ENCODE data around the gene PAX4. TPM values are rescaled to one million over a fixed set of nuclear protein-coding genes. Genes with fewer than 3 reads are reported as not detected.

PAX4 gene
- total and polyA plus RNA-seq, 7 experiments from 2014 or later = not detected

DNA sequence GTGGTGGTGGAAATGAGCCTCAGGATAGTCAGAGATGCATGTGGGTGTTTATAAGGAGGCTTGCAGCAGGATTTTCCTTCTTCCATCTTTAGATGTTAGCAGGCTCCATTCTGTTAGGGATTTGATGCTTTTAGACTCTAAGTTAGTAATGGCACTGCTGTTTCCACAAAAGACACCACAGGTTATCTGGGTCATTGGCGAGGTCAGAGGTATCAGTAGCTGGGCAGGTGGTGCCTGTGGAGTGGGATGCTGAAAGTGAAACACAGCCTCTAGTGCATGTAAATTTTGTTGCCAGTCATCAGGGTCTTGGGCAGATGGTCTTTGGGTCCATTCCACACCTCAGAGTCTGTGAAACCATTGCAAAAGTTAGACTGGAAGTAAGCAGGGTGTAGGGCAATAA is 833 bp upstream of the PAX4 start:
- POLR2A ChIA-PET = no interaction called here
- H3K27ac Mint-ChIP-seq = no peak overlapping the region
- H3K36me3 Mint-ChIP-seq = no peaks in the 10 kb centered on the region
- H3K4me1 Mint-ChIP-seq = peaks cover 0 to 11% (median 7%) of the 10 kb centered on the region in 7 donors
- H3K9me3 ChIP-seq (ENCODE audit: control insufficient read depth in 2 of 3, low read length in 3 of 3) = no peaks in the 10 kb centered on the region
- H3K27me3 ChIP-seq (ENCODE audit: control insufficient read depth in 2 of 2, insufficient read depth in 2 of 2, low read length in 2 of 2) = no peaks in the 10 kb centered on the region
- ATAC-seq (no peak), DNase-seq (no peak)
- no peak overlapping the region for H3K4me3 Mint-ChIP-seq
- intact Hi-C loops (cut with micrococcal nuclease) = no loop called here
- no peaks in the 10 kb centered on the region for H3K4me1 ChIP-seq (ENCODE audit: control insufficient read depth in 2 of 2, insufficient read depth in 2 of 2, low read length in 2 of 2)
- no peak overlapping the region for H3K27ac ChIP-seq (ENCODE audit: low read depth, low read length)
- CTCF ChIA-PET = no interaction called here
- H3K27me3 Mint-ChIP-seq = peaks cover 48 to 67% (median 52%) of the 10 kb centered on the region in 5 donors
- H3K4me3 ChIP-seq (ENCODE audit: low read length) = no peak overlapping the region
- H3K9me3 Mint-ChIP-seq = peaks cover 0 to 2% (median 0%) of the 10 kb centered on the region in 11 donors
- H3K36me3 ChIP-seq (ENCODE audit: control insufficient read depth in 2 of 3, insufficient read depth in 3 of 3, low read length in 3 of 3) = no peaks in the 10 kb centered on the region

DNA sequence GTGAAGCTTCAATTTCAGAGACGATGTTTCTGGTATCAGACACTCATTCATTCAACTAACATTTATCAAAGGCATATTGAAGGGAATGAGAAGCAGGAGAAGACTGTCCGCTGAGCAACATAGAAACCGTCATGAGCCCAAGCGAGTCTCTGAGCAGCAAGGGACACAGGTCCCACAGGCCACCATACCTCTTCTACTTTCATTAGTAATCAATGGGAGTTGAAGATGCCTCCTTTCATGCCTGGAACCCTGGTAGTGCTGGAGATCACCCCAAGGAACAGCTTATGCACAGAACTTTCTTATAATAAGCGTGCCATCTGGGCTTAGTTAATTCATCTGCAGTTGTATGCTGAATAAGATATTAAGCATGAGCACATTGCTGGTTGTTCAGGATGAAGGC is 1.2 kb downstream of the PAX4 start:
- peaks cover 0 to 3% (median 0%) of the 10 kb centered on the region in 11 donors for H3K9me3 Mint-ChIP-seq
- no peak overlapping the region for H3K4me3 Mint-ChIP-seq

DNA sequence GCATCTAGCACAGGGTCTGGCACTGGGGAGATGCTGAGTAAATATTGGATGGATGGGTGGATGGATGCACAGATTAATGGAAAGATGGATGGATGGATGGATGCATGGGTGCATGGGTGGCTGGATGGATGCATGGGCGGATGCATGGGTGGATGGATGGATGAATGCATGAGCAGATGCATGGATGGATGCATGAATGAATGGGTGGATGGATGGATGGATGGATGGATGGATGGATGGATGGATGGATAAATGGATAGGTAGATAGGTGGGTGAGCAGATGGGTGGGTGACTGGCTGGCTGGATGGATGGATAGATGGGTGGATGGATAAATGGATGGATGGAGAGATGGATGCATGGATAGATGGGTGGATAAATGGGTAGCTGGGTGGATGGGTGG is 5.7 kb downstream of the PAX4 start:
- H3K9me3 ChIP-seq (ENCODE audit: control insufficient read depth in 2 of 3, low read length in 3 of 3) = no peaks in the 10 kb centered on the region
- no peak overlapping the region for H3K27ac Mint-ChIP-seq
- H3K36me3 ChIP-seq (ENCODE audit: control insufficient read depth in 2 of 3, insufficient read depth in 3 of 3, low read length in 3 of 3) = no peaks in the 10 kb centered on the region
- ATAC-seq (no peak), DNase-seq (no peak)
- peaks cover 0 to 3% (median 0%) of the 10 kb centered on the region in 11 donors for H3K9me3 Mint-ChIP-seq
- POLR2A ChIA-PET = no interaction called here
- H3K4me3 ChIP-seq (ENCODE audit: low read length) = no peak overlapping the region
- H3K27ac ChIP-seq (ENCODE audit: low read depth, low read length) = no peak overlapping the region
- intact Hi-C loops (cut with micrococcal nuclease) = no loop called here
- no peaks in the 10 kb centered on the region for H3K4me1 Mint-ChIP-seq
- H3K27me3 ChIP-seq (ENCODE audit: control insufficient read depth in 2 of 2, insufficient read depth in 2 of 2, low read length in 2 of 2) = no peaks in the 10 kb centered on the region
- no peak overlapping the region for H3K4me3 Mint-ChIP-seq
- peaks cover 16 to 30% (median 20%) of the 10 kb centered on the region in 5 donors for H3K27me3 Mint-ChIP-seq
- no peaks in the 10 kb centered on the region for H3K4me1 ChIP-seq (ENCODE audit: control insufficient read depth in 2 of 2, insufficient read depth in 2 of 2, low read length in 2 of 2)
- H3K36me3 Mint-ChIP-seq = no peaks in the 10 kb centered on the region
- CTCF ChIA-PET = no interaction called here

More for the DNA sequence above, 1.2 kb downstream of the PAX4 start:
- ChIA-PET CTCF (no interaction called here), POLR2A (no interaction called here)
- ATAC-seq (no peak), DNase-seq (no peak)
- Histone ChIP-seq H3K4me1 (ENCODE audit: control insufficient read depth in 2 of 2, insufficient read depth in 2 of 2, low read length in 2 of 2) (no peaks in the 10 kb centered on the region), H3K27me3 (ENCODE audit: control insufficient read depth in 2 of 2, insufficient read depth in 2 of 2, low read length in 2 of 2) (no peaks in the 10 kb centered on the region), H3K27ac (ENCODE audit: low read depth, low read length) (no peak overlapping the region), H3K9me3 (ENCODE audit: control insufficient read depth in 2 of 3, low read length in 3 of 3) (no peaks in the 10 kb centered on the region), H3K36me3 (ENCODE audit: control insufficient read depth in 2 of 3, insufficient read depth in 3 of 3, low read length in 3 of 3) (no peaks in the 10 kb centered on the region), H3K4me3 (ENCODE audit: low read length) (no peak overlapping the region)
- Mint-ChIP-seq H3K4me1 (peaks cover 0 to 11% (median 7%) of the 10 kb centered on the region in 7 donors), H3K27me3 (peaks cover 48 to 62% (median 57%) of the 10 kb centered on the region in 5 donors), H3K27ac (no peak overlapping the region), H3K36me3 (no peaks in the 10 kb centered on the region)
- intact Hi-C loops (cut with micrococcal nuclease) = no loop called here

DNA sequence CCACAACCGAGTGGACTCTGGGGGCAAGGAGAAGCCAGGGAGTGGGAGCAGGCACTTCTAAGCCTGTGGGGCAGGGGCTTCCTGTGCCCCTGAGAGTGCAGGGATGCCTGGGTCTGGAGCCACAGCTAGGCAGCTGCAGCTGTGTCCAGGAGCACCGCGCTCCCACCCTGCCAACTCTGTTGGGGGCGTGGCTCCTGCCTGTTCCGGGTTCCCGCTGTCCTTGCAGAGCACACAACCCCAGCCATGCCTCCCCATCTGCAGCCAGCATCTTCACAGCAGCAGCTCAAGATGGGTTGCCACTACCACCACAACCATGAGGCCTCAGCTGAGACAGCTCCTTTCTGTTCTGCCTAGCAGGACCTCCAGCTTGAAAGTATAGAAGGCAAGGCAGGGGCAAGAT is 8.6 kb downstream of the PAX4 start:
- Mint-ChIP-seq H3K4me1 (no peaks in the 10 kb centered on the region), H3K36me3 (no peaks in the 10 kb centered on the region), H3K4me3 (no peak overlapping the region), H3K9me3 (peaks cover 0 to 3% (median 0%) of the 10 kb centered on the region in 11 donors), H3K27ac (no peak overlapping the region), H3K27me3 (peaks cover 4 to 20% (median 14%) of the 10 kb centered on the region in 5 donors)
- CTCF ChIA-PET = no interaction called here
- POLR2A ChIA-PET = no interaction called here
- H3K4me3 ChIP-seq (ENCODE audit: low read length) = no peak overlapping the region
- no peaks in the 10 kb centered on the region for H3K36me3 ChIP-seq (ENCODE audit: control insufficient read depth in 2 of 3, insufficient read depth in 3 of 3, low read length in 3 of 3)
- intact Hi-C loops (cut with micrococcal nuclease) = no loop called here
- no peaks in the 10 kb centered on the region for H3K9me3 ChIP-seq (ENCODE audit: control insufficient read depth in 2 of 3, low read length in 3 of 3)
- DNase-seq (no peak), ATAC-seq (no peak)
- H3K4me1 ChIP-seq (ENCODE audit: control insufficient read depth in 2 of 2, insufficient read depth in 2 of 2, low read length in 2 of 2) = no peaks in the 10 kb centered on the region
- H3K27ac ChIP-seq (ENCODE audit: low read depth, low read length) = no peak overlapping the region
- H3K27me3 ChIP-seq (ENCODE audit: control insufficient read depth in 2 of 2, insufficient read depth in 2 of 2, low read length in 2 of 2) = no peaks in the 10 kb centered on the region

DNA sequence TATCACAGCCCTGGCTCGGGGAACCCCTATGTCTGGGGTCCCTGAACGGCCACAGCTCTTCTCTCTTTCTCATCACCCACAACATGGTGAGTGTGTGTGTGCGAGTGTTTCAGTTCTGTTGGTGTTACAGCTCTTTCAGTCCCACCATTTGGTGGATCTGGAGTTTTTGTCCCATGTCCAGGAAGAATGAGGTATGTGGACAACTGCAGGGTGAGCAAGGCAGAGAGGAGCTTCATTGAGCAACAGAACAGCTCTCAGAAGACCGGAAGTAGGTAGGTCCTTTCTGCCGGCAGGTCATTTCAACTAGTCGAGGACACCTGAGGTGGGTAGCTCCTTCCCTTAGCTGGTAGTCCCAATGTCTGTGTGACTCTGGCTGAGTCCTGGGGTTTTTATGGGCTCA is 9.5 kb downstream of the PAX4 start:
- no peaks in the 10 kb centered on the region for H3K36me3 Mint-ChIP-seq
- ChIA-PET CTCF (no interaction called here), POLR2A (no interaction called here)
- Histone ChIP-seq H3K4me3 (ENCODE audit: low read length) (no peak overlapping the region), H3K27me3 (ENCODE audit: control insufficient read depth in 2 of 2, insufficient read depth in 2 of 2, low read length in 2 of 2) (no peaks in the 10 kb centered on the region), H3K36me3 (ENCODE audit: control insufficient read depth in 2 of 3, insufficient read depth in 3 of 3, low read length in 3 of 3) (no peaks in the 10 kb centered on the region), H3K4me1 (ENCODE audit: control insufficient read depth in 2 of 2, insufficient read depth in 2 of 2, low read length in 2 of 2) (no peaks in the 10 kb centered on the region), H3K9me3 (ENCODE audit: control insufficient read depth in 2 of 3, low read length in 3 of 3) (no peaks in the 10 kb centered on the region), H3K27ac (ENCODE audit: low read depth, low read length) (no peak overlapping the region)
- intact Hi-C loops (cut with micrococcal nuclease) = no loop called here
- peaks cover 0 to 3% (median 0%) of the 10 kb centered on the region in 11 donors for H3K9me3 Mint-ChIP-seq
- ATAC-seq (no peak), DNase-seq (no peak)
- peaks cover 4 to 15% (median 8%) of the 10 kb centered on the region in 5 donors for H3K27me3 Mint-ChIP-seq
- H3K27ac Mint-ChIP-seq = no peak overlapping the region
- no peak overlapping the region for H3K4me3 Mint-ChIP-seq
- H3K4me1 Mint-ChIP-seq = no peaks in the 10 kb centered on the region

DNA sequence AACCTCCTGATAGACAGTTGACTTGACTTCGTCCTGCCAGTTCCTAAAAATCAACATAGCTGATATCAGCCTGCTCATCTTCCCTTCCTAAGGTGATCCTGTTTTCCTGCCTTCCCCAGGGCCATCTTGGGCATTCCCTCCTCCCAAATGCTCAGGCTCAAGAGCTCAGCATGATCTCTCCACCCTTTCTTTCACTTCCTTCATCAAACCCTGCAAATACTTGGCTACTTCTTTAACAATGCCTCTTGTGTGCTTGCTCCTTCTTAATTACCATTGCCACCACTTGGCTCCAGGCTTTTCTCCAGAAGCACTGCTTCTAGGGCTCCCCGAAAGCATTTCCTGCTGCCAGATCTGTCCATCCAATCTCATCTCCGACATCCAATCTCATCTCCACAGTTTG is 17.1 kb downstream of the PAX4 start:
- no peaks in the 10 kb centered on the region for H3K36me3 ChIP-seq (ENCODE audit: control insufficient read depth in 2 of 3, insufficient read depth in 3 of 3, low read length in 3 of 3)
- no peaks in the 10 kb centered on the region for H3K9me3 ChIP-seq (ENCODE audit: control insufficient read depth in 2 of 3, low read length in 3 of 3)
- H3K27ac ChIP-seq (ENCODE audit: low read depth, low read length) = no peak overlapping the region
- Mint-ChIP-seq H3K27ac (no peak overlapping the region), H3K27me3 (no peaks in the 10 kb centered on the region), H3K4me3 (no peak overlapping the region), H3K9me3 (no peaks in the 10 kb centered on the region), H3K36me3 (peaks cover 0 to 21% (median 9%) of the 10 kb centered on the region in 5 donors), H3K4me1 (no peaks in the 10 kb centered on the region)
- intact Hi-C loops (cut with micrococcal nuclease) = no loop called here
- H3K4me1 ChIP-seq (ENCODE audit: control insufficient read depth in 2 of 2, insufficient read depth in 2 of 2, low read length in 2 of 2) = no peaks in the 10 kb centered on the region
- ATAC-seq (no peak), DNase-seq (no peak)
- no peaks in the 10 kb centered on the region for H3K27me3 ChIP-seq (ENCODE audit: control insufficient read depth in 2 of 2, insufficient read depth in 2 of 2, low read length in 2 of 2)
- ChIA-PET POLR2A (interaction anchor here (0.5 kb wide), 1 partner anchor 23 kb away, joined by 3 read pairs; no protein-coding TSS in a partner anchor), CTCF (no interaction called here)
- H3K4me3 ChIP-seq (ENCODE audit: low read length) = no peak overlapping the region

DNA sequence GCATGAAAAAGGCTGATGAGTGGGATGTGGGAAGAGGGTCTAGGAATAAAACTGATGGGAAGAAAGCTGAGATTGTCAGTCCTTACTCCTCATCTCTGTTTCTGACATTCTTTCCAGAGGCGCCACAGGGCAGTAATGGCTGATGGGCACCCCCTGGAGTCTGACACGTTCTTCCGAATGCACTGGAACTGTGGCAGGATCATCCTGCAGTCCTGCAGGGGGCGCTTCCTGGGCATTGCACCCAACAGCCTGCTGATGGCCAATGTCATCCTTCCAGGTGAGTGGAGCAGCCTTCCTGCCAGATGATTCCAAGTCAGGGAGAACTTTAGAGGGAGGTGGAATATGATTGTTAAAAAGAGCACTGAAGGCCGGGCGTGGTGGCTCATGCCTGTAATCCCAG is 19.6 kb downstream of the PAX4 start:
- H3K27me3 ChIP-seq (ENCODE audit: control insufficient read depth in 2 of 2, insufficient read depth in 2 of 2, low read length in 2 of 2) = no peaks in the 10 kb centered on the region
- ATAC-seq (no peak), DNase-seq (no peak)
- H3K36me3 ChIP-seq (ENCODE audit: control insufficient read depth in 2 of 3, insufficient read depth in 3 of 3, low read length in 3 of 3) = no peaks in the 10 kb centered on the region
- Mint-ChIP-seq H3K27ac (no peak overlapping the region), H3K36me3 (peaks cover 0 to 21% (median 9%) of the 10 kb centered on the region in 5 donors), H3K4me3 (no peak overlapping the region), H3K9me3 (no peaks in the 10 kb centered on the region), H3K27me3 (no peaks in the 10 kb centered on the region), H3K4me1 (peaks cover 0 to 3% (median 0%) of the 10 kb centered on the region in 7 donors)
- H3K4me3 ChIP-seq (ENCODE audit: low read length) = no peak overlapping the region
- POLR2A ChIA-PET = no interaction called here
- H3K4me1 ChIP-seq (ENCODE audit: control insufficient read depth in 2 of 2, insufficient read depth in 2 of 2, low read length in 2 of 2) = no peaks in the 10 kb centered on the region
- intact Hi-C loops (cut with micrococcal nuclease) = no loop called here
- no peak overlapping the region for H3K27ac ChIP-seq (ENCODE audit: low read depth, low read length)
- no peaks in the 10 kb centered on the region for H3K9me3 ChIP-seq (ENCODE audit: control insufficient read depth in 2 of 3, low read length in 3 of 3)
- CTCF ChIA-PET = no interaction called here
